Colonic mucosa (tissue), 4 donors: Measurements from ENCODE around the gene ACVR1C. TPM values are rescaled to one million over a fixed set of nuclear protein-coding genes. Genes with fewer than 3 reads are reported as not detected.
"Not testable (repeated sequence)": the region's sequence is repeated elsewhere in the genome, so short reads cannot be mapped to it uniquely, and the experiment has no call there.

Experiments used
- DNase-seq: peaks from one replicate; pipeline ENCODE4 v3.0.0-alpha.2; 2020
- H3K27ac ChIP-seq: fragments of 200-600 bp; one replicate; pipeline ENCODE4 v1.8.0; 2021
- H3K27me3 ChIP-seq: fragments of 200-600 bp; one replicate; pipeline ENCODE4 v1.8.0; 2021
- H3K36me3 ChIP-seq: fragments of 200-600 bp; one replicate; pipeline ENCODE4 v1.8.0; 2021
- H3K4me1 ChIP-seq: fragments of 200-600 bp; one replicate; pipeline ENCODE4 v1.8.0; 2021; ENCODE audit warnings: mild to moderate bottlenecking
- H3K4me3 ChIP-seq: fragments of 200-600 bp; one replicate; pipeline ENCODE4 v1.8.0; 2021
- H3K9ac ChIP-seq, 2 donors: one replicate each; pipeline ENCODE4 v1.7.0; 2013; ENCODE audit warnings: control low read depth in 2 of 2, low read depth in 2 of 2, low read length in 2 of 2
- H3K9me3 ChIP-seq: fragments of 200-600 bp; one replicate; pipeline ENCODE4 v1.8.0; 2021
- CTCF ChIP-seq: fragments of 200-600 bp; IDR thresholded peaks from one replicate; pipeline ENCODE4 v1.8.0; 2022; ENCODE audit warnings: antibody characterized with exemption, mild to moderate bottlenecking
- intact Hi-C: fragments of 100-400 bp; cut with DNase I; formaldehyde crosslinking; loops from one replicate; pipeline ENCODE4 v1.14.1; 2022
- total RNA-seq, 2 donors: library from RNA; stranded (reverse); fragmentation: NEBNext Ultra II Directional in 1 of 2; extraction: Animal tissue kit (Norgen Biotek cat#: 25700) in 1 of 2; gene quantifications; one replicate each; pipeline ENCODE4 v1.2.1, GENCODE V29; 2021
- donor health status: healthy.
- donor health status: DM: no; HTN: no; CAD: no.
- donor health status: DM: no; HTN: no; CAD: no.

Gene ACVR1C
- total RNA-seq, 2 donors from 2014 or later, result 5.7 to 18.2 TPM

GRCh38 chr2:157528963-157529751 is 99.5 kb downstream of the ACVR1C start:
- H3K4me1 ChIP-seq, result no peaks in the 10 kb centered on the region
- no peak for DNase-seq
- intact Hi-C loops, result no loop called here
- H3K4me3 ChIP-seq, result no peak overlapping the region
- H3K27ac ChIP-seq, result no peak overlapping the region
- H3K9ac ChIP-seq, result no peak overlapping the region
- TF ChIP-seq CTCF, result no peak
- no peaks in the 10 kb centered on the region for H3K27me3 ChIP-seq
- H3K9me3 ChIP-seq, result no peaks in the 10 kb centered on the region
- no peaks in the 10 kb centered on the region for H3K36me3 ChIP-seq

GRCh38 chr2:157526070-157526469 is 102.6 kb downstream of the ACVR1C start:
- Histone ChIP-seq H3K9me3 (no peaks in the 10 kb centered on the region), H3K27ac (no peak overlapping the region), H3K27me3 (no peaks in the 10 kb centered on the region), H3K4me1 (no peaks in the 10 kb centered on the region), H3K36me3 (no peaks in the 10 kb centered on the region), H3K9ac (no peak overlapping the region), H3K4me3 (no peak overlapping the region)
- no peak for DNase-seq
- intact Hi-C loops, result no loop called here
- no peak for TF ChIP-seq CTCF

GRCh38 chr2:157523270-157524247 is 105.1 kb downstream of the ACVR1C start:
- H3K9ac ChIP-seq, result no peak overlapping the region
- no peak for TF ChIP-seq CTCF
- H3K4me1 ChIP-seq, result no peaks in the 10 kb centered on the region
- no peaks in the 10 kb centered on the region for H3K9me3 ChIP-seq
- intact Hi-C loops, result no loop called here
- no peak for DNase-seq
- no peaks in the 10 kb centered on the region for H3K36me3 ChIP-seq
- no peak overlapping the region for H3K4me3 ChIP-seq
- H3K27me3 ChIP-seq, result no peaks in the 10 kb centered on the region
- no peak overlapping the region for H3K27ac ChIP-seq

- H3K9me3 ChIP-seq, H3K27ac ChIP-seq, H3K9ac ChIP-seq, intact Hi-C loops, H3K4me3 ChIP-seq, H3K36me3 ChIP-seq, H3K27me3 ChIP-seq, H3K4me1 ChIP-seq, DNase-seq: not testable (repeated sequence)
These were observed 113.7 kb downstream of the ACVR1C start for GRCh38 chr2:157514966-157515365.

- no peak for TF ChIP-seq CTCF
- intact Hi-C loops, result no loop called here
- H3K9me3 ChIP-seq, result no peaks in the 10 kb centered on the region
- DNase-seq, result no peak
- no peak overlapping the region for H3K4me3 ChIP-seq
- no peaks in the 10 kb centered on the region for H3K36me3 ChIP-seq
- H3K27ac ChIP-seq, result no peak overlapping the region
- H3K9ac ChIP-seq, result no peak overlapping the region
- H3K27me3 ChIP-seq, result no peaks in the 10 kb centered on the region
- no peaks in the 10 kb centered on the region for H3K4me1 ChIP-seq
These were observed 118.9 kb downstream of the ACVR1C start for GRCh38 chr2:157509744-157510143.
